HepG2 (cell line): ENCODE measurements around the gene HOMEZ. TPM values are rescaled to one million over a fixed set of nuclear protein-coding genes. Genes with fewer than 3 reads are reported as not detected.

Experiments
- ARNT2 ChIP-seq: sonication (generic); formaldehyde crosslinking; IDR thresholded peaks from 2 replicates; pipeline ENCODE4 v1.8.0; 2022; ENCODE audit warnings: mild to moderate bottlenecking, low read depth, missing genetic modification reagents, moderate library complexity
- ATF1 ChIP-seq: IDR thresholded peaks from 2 replicates; pipeline ENCODE4 v1.6.1; 2016; ENCODE audit warnings: mild to moderate bottlenecking, control low read depth
- E2F1 ChIP-seq: sonication (generic); formaldehyde crosslinking; IDR thresholded peaks from 2 replicates; pipeline ENCODE4 v1.5.0; 2020; ENCODE audit warnings: missing genetic modification reagents
- EP300 ChIP-seq, 3 experiments: sonication (generic) in 1 of 3; formaldehyde crosslinking in 1 of 3; IDR thresholded peaks; 2 replicates each; pipeline versions ENCODE4 v1.5.1 to v1.6.1; 2011 to 2020; ENCODE audit warnings: low read depth in 2 of 3, low read length in 2 of 3, borderline replicate concordance in 1 of 3, improper control_type of control experiment in 1 of 3, mild to moderate bottlenecking in 1 of 3, missing genetic modification reagents in 1 of 3, moderate library complexity in 1 of 3
- ISL2 ChIP-seq: sonication (generic); formaldehyde crosslinking; IDR thresholded peaks from 2 replicates; pipeline ENCODE4 v1.5.0; 2020; ENCODE audit warnings: missing genetic modification reagents
- KAT8 ChIP-seq: IDR thresholded peaks from 2 replicates; pipeline ENCODE4 v1.6.1; 2016; ENCODE audit warnings: missing genetic modification reagents, missing compliant biosample characterization
- MLXIP ChIP-seq: sonication (generic); formaldehyde crosslinking; IDR thresholded peaks from 2 replicates; pipeline ENCODE4 v1.9.0; 2021; ENCODE audit warnings: missing genetic modification reagents, borderline replicate concordance
- NCOA2 ChIP-seq: sonication (generic); formaldehyde crosslinking; IDR thresholded peaks from 2 replicates; pipeline ENCODE4 v1.8.0; 2022; ENCODE audit warnings: inconsistent platforms
- SAP130 ChIP-seq: IDR thresholded peaks from 2 replicates; pipeline ENCODE4 v1.6.1; 2016; ENCODE audit warnings: low read depth
- THAP8 ChIP-seq: sonication (generic); formaldehyde crosslinking; IDR thresholded peaks from 2 replicates; pipeline ENCODE4 v1.5.1; 2020; ENCODE audit warnings: missing genetic modification reagents, mild to moderate bottlenecking, borderline replicate concordance
- U2AF2 ChIP-seq: fragments of 200-400 bp; formaldehyde crosslinking; IDR thresholded peaks from 2 replicates; pipeline ENCODE4 v1.6.1; 2017; ENCODE audit warnings: low read depth, mild to moderate bottlenecking, low read length
- ZBTB1 ChIP-seq: sonication (generic); formaldehyde crosslinking; IDR thresholded peaks from 2 replicates; pipeline ENCODE4 v1.4.0; 2020; ENCODE audit warnings: missing genetic modification reagents, borderline replicate concordance
- ZC3H13 ChIP-seq: sonication (generic); formaldehyde crosslinking; IDR thresholded peaks from 2 replicates; pipeline ENCODE4 v1.8.1; 2023; ENCODE audit warnings: mild to moderate bottlenecking, missing genetic modification reagents, moderate library complexity
- ZNF207 ChIP-seq: fragments of 450-650 bp; IDR thresholded peaks from 2 replicates; pipeline ENCODE4 v1.6.1; 2016; ENCODE audit warnings: antibody characterized with exemption, borderline replicate concordance
- ZNF256 ChIP-seq: sonication (generic); formaldehyde crosslinking; conservative IDR thresholded peaks from 2 replicates; pipeline ENCODE4 v1.4.0; 2020; ENCODE audit warnings: missing genetic modification reagents
- ZNF281 ChIP-seq: sonication (generic); formaldehyde crosslinking; IDR thresholded peaks from 2 replicates; pipeline ENCODE4 v1.4.0; 2020; ENCODE audit warnings: missing genetic modification reagents, borderline replicate concordance
- ZNF34 ChIP-seq: sonication (generic); formaldehyde crosslinking; IDR thresholded peaks from 2 replicates; pipeline ENCODE4 v1.4.0; 2020; ENCODE audit warnings: mild to moderate bottlenecking, missing genetic modification reagents, borderline replicate concordance
- ZNF430 ChIP-seq: sonication (generic); formaldehyde crosslinking; IDR thresholded peaks from 2 replicates; pipeline ENCODE4 v1.9.0; 2021; ENCODE audit warnings: mild to moderate bottlenecking, missing genetic modification reagents
- ZNF570 ChIP-seq: sonication (generic); formaldehyde crosslinking; IDR thresholded peaks from 2 replicates; pipeline ENCODE4 v1.4.0; 2020; ENCODE audit warnings: mild to moderate bottlenecking, missing genetic modification reagents, borderline replicate concordance
- polyA plus RNA-seq, 8 experiments: library from polyadenylated mRNA; depleted of rRNA in 3 of 8; stranded (reverse) in 7 of 8; unstranded in 1 of 8; fragments of >200 nt; fragmentation: Illumina TruSeq in 4 of 8; extraction: Trizol in 4 of 8; gene quantifications; 2 replicates each; pipeline versions ENCODE4 v1.2.1 to v1.2.3, GENCODE V29; 2011 to 2016; ENCODE audit warnings: low read depth in 4 of 8, missing spikeins in 1 of 8, mixed read lengths in 1 of 8; ENCODE audit not compliant: insufficient read depth in 1 of 8
- total RNA-seq, 5 experiments: library from RNA; depleted of rRNA; stranded (reverse); fragments of >200 nt; fragmentation: Illumina TruSeq; extraction: Trizol; gene quantifications; 2 replicates each; pipeline ENCODE4 v1.2.3, GENCODE V29; 2016; ENCODE audit warnings: low read depth in 1 of 5
- TF ChIP-seq, protein P1 (sequence below): sonication (generic); formaldehyde crosslinking; IDR thresholded peaks from 2 replicates; pipeline ENCODE4 v1.8.0; 2022; ENCODE audit warnings: mild to moderate bottlenecking, missing genetic modification reagents, moderate library complexity

HOMEZ gene
- total and polyA plus RNA-seq, 2 of the 13 experiments (the other 11 are each of a cell fraction or from before 2014, with no cell fraction given) = 14.5 to 31.8 TPM

- no peak for TF ChIP-seq KAT8 (CRISPR knock-in tag)
- TF ChIP-seq ZNF430 (CRISPR knock-in tag) = peak; percentile 83; the same call in 1 of the 2 replicates
- peak; percentile 29 for TF ChIP-seq SAP130 (CRISPR knock-in tag)
- peak; percentile 99 for TF ChIP-seq ZNF281
- TF ChIP-seq E2F1 (CRISPR knock-in tag) = peak; percentile 37; the same call in 1 of the 2 replicates
- no peak for TF ChIP-seq ZNF570 (CRISPR knock-in tag)
- peak; percentile 79; the same call in 1 of the 2 replicates for TF ChIP-seq ZNF256 (CRISPR knock-in tag)
- TF ChIP-seq MLXIP = 0 out of 2 replicates have a peak, but pooled peaks have one; percentile 18
- TF ChIP-seq ATF1 (CRISPR knock-in tag) = no peak
- 0 out of 2 replicates have a peak, but pooled peaks have one; percentile 50 for TF ChIP-seq ARNT2 (CRISPR knock-in tag)
- TF ChIP-seq ISL2 (CRISPR knock-in tag) = peak; percentile 61
- TF ChIP-seq ZNF207 = no peak
- TF ChIP-seq ZBTB1 = no peak
- TF ChIP-seq U2AF2 = 0 out of 2 replicates have a peak, but pooled peaks have one; percentile 52
- TF ChIP-seq EP300 (IDR thresholded peaks at IDR 0.05; ENCODE audit: low read depth in 2 of 2, low read length in 2 of 2) = peak; percentile 20 to 38; a peak in 1 of 4 replicates
- no peak; the same call in 1 of the 2 replicates for TF ChIP-seq EP300 (CRISPR knock-in tag; IDR thresholded peaks at IDR 0.05; ENCODE audit: borderline replicate concordance)
- TF ChIP-seq THAP8 (CRISPR knock-in tag) = no peak
- TF ChIP-seq ZNF34 (CRISPR knock-in tag) = 0 out of 2 replicates have a peak, but pooled peaks have one; percentile 20
- peak; percentile 60 for TF ChIP-seq ZC3H13 (CRISPR knock-in tag)
- TF ChIP-seq NCOA2 (CRISPR knock-in tag) = peak; percentile 3; the same call in 1 of the 2 replicates
- TF ChIP-seq, protein P1, sequence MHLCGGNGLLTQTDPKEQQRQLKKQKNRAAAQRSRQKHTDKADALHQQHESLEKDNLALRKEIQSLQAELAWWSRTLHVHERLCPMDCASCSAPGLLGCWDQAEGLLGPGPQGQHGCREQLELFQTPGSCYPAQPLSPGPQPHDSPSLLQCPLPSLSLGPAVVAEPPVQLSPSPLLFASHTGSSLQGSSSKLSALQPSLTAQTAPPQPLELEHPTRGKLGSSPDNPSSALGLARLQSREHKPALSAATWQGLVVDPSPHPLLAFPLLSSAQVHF = peak; percentile 63; the same call in 1 of the 2 replicates
Observed at GRCh38 chr14:23294734-23295561, 9.0 kb upstream of the HOMEZ start (continued).
